ENCODE results near the gene RASAL2.
"Not testable (repeated sequence)": the region's sequence is repeated elsewhere in the genome, so short reads cannot be mapped to it uniquely, and the experiment has no call there.

Gene RASAL2

DNA sequence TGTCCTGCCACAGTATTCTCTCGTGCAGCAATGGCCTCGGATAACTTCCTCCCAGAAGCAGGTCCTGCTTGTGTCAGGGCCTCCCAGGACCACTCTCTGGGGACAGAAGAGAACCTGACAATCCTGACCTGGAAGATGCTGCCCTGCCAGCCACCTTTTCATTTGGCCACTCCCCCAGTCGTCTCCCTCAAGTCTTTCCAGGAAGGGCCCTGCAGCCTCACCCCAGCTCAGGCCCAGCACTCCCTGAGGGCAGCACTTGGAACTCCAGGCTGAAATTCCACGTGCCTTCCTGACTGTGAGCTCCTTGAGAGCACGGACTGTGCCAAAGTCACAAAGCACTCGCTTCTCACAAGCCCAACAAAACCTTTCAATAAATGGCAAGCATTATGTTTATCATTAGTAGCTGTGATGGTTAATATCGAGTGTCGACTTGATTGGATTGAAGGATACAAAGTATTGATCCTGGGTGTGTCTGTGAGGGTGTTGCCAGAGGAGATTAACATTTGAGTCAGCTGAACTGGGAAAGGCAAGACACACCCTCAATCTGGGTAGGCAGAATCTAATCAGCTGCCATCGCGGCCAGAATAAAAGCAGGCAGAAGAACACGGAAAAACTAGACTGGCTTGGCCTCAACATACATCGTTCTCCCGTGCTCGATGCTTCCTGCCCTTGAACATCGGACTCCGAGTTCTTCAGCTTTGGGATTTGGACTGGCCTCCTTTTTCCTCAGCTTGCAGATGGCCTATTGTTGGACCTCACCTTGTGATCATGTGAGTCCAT is 405.2 kb downstream of the RASAL2 start:
- H3K9me3 Mint-ChIP-seq: no peaks in the 10 kb centered on the region
- no peak overlapping the region for H3K27ac Mint-ChIP-seq
- H3K27me3 Mint-ChIP-seq: peaks cover 7% of the 10 kb centered on the region
- H3K36me3 Mint-ChIP-seq (ENCODE audit: low read depth): no peaks in the 10 kb centered on the region
- DNase-seq: no peak
- H3K4me1 Mint-ChIP-seq: no peaks in the 10 kb centered on the region
- no peak overlapping the region for H3K4me3 Mint-ChIP-seq
- no peak for ATAC-seq

DNA sequence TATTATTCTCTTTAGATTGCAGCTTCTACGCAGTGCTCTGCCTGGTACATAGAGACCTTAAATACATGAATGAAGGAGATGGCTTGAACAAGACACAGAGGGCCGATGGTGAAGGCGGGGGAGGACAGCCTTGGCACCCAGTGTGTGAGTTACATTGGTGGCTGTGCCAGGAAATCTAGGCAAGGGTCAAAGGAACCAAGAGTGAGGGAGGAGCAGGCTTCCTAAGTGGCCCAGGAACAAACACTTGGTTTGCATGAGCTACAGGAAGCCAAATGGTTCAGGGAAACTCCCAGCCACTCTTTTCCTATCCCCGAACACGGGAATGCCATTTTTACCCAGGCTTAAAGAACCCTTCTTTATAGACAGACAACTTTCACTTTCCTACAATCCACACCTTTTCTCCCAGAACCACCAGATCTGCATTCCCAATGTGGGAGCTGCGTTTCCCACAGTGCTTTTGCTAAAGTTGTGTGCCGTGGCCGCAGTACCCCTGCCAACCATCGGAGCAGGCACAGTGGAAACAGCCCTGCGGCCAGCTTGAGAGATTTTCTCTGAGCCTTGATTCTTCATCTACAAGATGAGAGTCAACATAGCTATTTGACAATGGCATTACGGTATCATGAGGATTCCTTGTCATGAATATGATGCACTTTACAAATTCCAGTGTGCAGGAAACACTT is 406.3 kb downstream of the RASAL2 start:
- ATAC-seq (no peak), DNase-seq (no peak)
- Mint-ChIP-seq H3K36me3 (ENCODE audit: low read depth) (no peaks in the 10 kb centered on the region), H3K4me1 (no peaks in the 10 kb centered on the region), H3K27me3 (peaks cover 7% of the 10 kb centered on the region), H3K27ac (no peak overlapping the region), H3K4me3 (no peak overlapping the region), H3K9me3 (no peaks in the 10 kb centered on the region)

DNA sequence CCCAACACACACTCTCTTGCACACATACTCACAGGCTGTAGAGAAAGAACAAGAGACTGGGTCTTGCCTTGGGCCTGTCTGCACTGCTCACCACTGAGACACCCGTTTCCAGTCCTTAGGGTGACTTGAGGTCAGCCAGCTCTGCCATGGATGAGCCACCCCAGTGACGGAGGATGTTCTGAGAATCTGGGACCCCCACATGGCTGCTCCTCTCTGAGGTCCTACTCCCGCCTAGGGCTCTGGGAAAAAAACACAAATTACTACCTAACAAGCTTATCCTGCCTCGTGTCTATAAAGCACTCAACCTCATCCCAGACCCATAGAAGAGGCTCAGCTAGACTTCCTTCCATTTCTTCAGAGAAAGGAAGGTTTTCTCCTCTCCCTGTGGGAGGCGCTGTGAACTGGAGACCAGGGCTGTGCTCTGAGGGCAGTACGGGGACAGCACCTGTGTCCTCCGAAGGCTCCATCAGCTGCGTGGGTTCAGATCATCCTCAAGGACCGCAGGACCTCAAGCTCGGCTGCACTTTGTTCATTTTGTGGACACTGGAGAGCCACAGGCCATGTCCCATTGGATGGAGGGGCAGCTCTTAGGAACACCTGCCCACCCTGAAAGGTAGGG is 407.1 kb downstream of the RASAL2 start:
- no peak overlapping the region for H3K27ac Mint-ChIP-seq
- no peak for ATAC-seq
- no peaks in the 10 kb centered on the region for H3K4me1 Mint-ChIP-seq
- peaks cover 7% of the 10 kb centered on the region for H3K27me3 Mint-ChIP-seq
- no peak overlapping the region for H3K4me3 Mint-ChIP-seq
- no peak for DNase-seq
- H3K36me3 Mint-ChIP-seq (ENCODE audit: low read depth): no peaks in the 10 kb centered on the region
- H3K9me3 Mint-ChIP-seq: no peaks in the 10 kb centered on the region

DNA sequence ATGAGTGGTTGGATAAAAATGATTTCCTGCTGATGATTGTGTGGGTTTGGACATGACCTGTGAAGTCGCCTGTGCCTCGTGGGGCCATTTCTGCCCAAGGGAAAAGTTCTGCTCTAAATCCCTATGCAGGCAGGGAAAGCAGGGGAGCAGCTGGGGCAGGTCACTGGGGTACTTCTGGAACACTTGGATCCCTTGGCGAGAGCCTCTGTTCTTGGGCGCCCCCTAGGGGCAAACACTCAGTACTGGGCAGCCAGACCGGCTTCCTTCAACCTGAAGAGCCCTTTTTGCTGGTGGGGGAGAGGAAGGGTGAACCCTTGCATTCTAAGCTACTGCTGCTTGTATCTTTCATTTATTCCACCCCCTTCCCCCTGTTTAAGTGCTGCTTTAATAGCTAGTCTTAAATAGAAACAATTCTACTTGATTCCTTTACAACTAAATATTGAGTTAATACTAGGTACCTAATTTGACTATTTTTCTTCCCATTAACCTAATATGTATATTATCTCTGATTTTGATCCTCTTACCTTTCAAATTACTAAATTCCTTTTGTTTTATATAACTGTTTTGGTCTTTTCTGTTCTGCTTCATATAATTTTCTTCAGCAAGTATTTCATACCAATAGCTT is 407.9 kb downstream of the RASAL2 start:
- no peak overlapping the region for H3K27ac Mint-ChIP-seq
- H3K36me3 Mint-ChIP-seq (ENCODE audit: low read depth): no peaks in the 10 kb centered on the region
- no peaks in the 10 kb centered on the region for H3K4me1 Mint-ChIP-seq
- DNase-seq (peak; percentile 75), ATAC-seq (peak; percentile 72)
- no peaks in the 10 kb centered on the region for H3K9me3 Mint-ChIP-seq
- H3K4me3 Mint-ChIP-seq: no peak overlapping the region
- peaks cover 7% of the 10 kb centered on the region for H3K27me3 Mint-ChIP-seq

DNA sequence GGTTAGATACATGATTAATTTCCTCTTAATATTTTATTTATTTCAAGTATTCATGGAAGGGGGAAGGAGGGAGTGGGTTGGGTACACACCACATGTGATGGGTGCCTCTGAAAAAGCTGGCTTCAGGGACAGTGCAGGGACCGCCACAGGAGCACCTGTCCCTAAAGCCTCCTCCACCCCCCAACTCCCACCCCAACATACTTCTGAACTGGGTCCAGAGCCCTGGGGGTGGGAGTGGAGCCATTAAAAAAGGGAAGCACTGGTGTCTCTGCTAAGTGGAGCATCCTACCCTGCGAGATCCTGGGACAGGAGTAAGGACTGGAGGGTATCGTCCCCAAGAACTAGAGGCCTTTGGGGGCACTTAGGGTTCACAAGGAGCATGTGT is 408.4 kb downstream of the RASAL2 start:
- DNase-seq: no peak
- Mint-ChIP-seq H3K4me3 (no peak overlapping the region), H3K27ac (no peak overlapping the region), H3K4me1 (no peaks in the 10 kb centered on the region), H3K27me3 (peaks cover 7% of the 10 kb centered on the region), H3K9me3 (no peaks in the 10 kb centered on the region), H3K36me3 (ENCODE audit: low read depth) (no peaks in the 10 kb centered on the region)
- no peak for ATAC-seq

DNA sequence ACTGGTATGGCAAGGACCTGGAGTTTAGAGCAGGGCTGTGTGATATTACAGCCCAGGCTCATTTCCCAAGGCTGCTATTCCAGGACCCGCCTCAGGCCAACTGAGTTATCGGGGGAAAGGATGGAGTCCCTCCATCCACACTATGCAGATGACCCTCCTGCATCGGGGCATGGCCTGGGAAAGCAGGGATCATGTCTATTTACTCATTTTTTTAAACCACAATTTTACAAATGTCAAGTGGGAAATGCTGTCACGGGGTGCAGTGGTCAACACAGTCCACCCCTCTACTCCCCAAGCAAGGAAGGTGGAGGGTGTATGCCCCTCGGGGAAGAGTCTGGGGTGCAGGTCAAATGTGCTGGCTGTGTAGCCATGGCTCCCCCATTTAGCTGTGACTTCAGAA is 409.0 kb downstream of the RASAL2 start:
- DNase-seq (no peak), ATAC-seq (no peak)
- peaks cover 7% of the 10 kb centered on the region for H3K27me3 Mint-ChIP-seq
- no peaks in the 10 kb centered on the region for H3K4me1 Mint-ChIP-seq
- no peaks in the 10 kb centered on the region for H3K36me3 Mint-ChIP-seq (ENCODE audit: low read depth)
- no peak overlapping the region for H3K27ac Mint-ChIP-seq
- H3K9me3 Mint-ChIP-seq: no peaks in the 10 kb centered on the region
- no peak overlapping the region for H3K4me3 Mint-ChIP-seq

DNA sequence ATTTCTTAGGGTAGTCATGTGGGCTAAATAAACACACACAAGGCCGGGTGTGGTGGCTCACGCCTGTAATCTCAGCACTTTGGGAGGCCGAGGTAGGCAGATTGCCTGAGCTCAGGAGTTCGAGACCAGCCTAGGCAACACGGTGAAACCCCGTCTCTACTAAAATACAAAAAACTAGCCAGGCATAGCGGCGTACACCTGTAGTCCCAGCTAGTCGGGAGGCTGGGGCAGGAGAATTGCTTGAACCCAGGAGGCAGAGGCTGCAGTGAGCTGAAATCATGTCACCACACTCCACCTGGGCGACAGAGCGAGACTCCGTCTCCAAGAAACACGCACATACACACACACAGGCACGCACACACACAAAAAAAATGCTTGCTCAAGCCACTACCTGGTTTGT is 409.4 kb downstream of the RASAL2 start:
- not testable (repeated sequence) for H3K36me3 Mint-ChIP-seq (ENCODE audit: low read depth); H3K9me3 Mint-ChIP-seq; H3K4me3 Mint-ChIP-seq; H3K4me1 Mint-ChIP-seq; H3K27me3 Mint-ChIP-seq; DNase-seq; ATAC-seq; H3K27ac Mint-ChIP-seq

DNA sequence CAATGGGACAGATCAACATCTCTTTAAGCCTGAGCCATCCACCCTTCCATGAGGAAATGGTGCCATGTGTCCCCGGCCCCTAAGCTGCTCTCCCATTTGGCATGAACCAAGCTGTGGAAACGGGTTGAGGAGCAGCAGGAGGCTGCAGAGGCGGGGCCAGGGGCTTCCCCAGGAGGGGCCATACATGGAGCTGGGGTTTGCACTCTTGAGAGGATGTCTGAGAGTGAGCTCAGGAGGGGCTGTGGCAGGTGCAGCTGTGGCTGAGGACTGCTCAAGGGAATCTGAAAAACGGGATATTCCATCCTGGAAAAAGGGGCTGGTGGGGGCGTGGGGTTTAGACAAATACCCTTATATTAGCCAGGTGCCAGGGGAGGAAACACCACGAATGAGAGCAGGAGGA is 409.9 kb downstream of the RASAL2 start:
- ATAC-seq: no peak
- Mint-ChIP-seq H3K9me3 (no peaks in the 10 kb centered on the region), H3K4me1 (no peaks in the 10 kb centered on the region), H3K27ac (no peak overlapping the region), H3K27me3 (peaks cover 7% of the 10 kb centered on the region), H3K36me3 (ENCODE audit: low read depth) (no peaks in the 10 kb centered on the region), H3K4me3 (no peak overlapping the region)
- no peak for DNase-seq

DNA sequence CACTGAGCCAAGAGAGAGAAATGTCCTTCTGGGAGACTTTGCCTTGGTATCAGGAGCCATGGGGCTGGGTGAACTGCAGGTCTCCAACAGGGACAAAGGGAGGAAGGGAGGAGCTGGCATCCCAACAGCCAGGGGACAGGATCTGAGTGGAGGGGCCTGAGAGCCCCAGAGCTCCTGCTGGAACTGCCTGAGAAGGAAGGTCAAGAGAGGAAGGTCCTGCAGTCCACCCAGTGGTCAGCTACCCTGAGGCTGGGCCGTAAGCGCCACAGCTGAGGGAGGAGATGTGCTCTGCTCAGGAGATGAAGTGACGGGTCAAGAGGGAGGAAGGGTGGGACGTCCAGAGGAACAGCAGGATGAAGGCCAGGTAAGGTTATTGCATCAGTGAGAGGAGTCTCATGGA is 410.4 kb downstream of the RASAL2 start:
- H3K4me3 Mint-ChIP-seq: no peak overlapping the region
- no peaks in the 10 kb centered on the region for H3K36me3 Mint-ChIP-seq (ENCODE audit: low read depth)
- H3K4me1 Mint-ChIP-seq: no peaks in the 10 kb centered on the region
- H3K27ac Mint-ChIP-seq: no peak overlapping the region
- DNase-seq (no peak), ATAC-seq (no peak)
- no peaks in the 10 kb centered on the region for H3K9me3 Mint-ChIP-seq
- H3K27me3 Mint-ChIP-seq: peaks cover 7% of the 10 kb centered on the region

DNA sequence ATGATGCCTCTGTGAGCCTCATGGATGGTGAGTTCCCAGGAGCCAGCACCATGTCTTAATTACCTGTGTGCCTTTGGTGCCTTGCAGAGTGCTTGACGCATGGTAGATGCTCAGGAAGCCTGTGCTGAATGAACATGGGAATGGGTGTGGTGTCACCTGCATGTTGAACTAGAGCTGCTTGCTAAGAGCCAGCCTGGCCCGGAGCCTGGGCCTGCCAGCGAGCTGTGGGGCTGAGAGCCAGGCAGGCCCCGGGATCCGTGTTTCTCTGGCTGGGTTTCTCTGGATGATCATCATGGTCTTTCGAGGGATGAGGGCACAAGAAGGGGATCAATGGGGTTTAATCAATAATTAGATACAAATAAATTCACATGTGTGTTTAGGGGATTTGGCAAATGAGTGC is 412.3 kb downstream of the RASAL2 start:
- no peaks in the 10 kb centered on the region for H3K36me3 Mint-ChIP-seq (ENCODE audit: low read depth)
- peaks cover 7% of the 10 kb centered on the region for H3K27me3 Mint-ChIP-seq
- H3K27ac Mint-ChIP-seq: no peak overlapping the region
- ATAC-seq: no peak
- no peak overlapping the region for H3K4me3 Mint-ChIP-seq
- no peaks in the 10 kb centered on the region for H3K9me3 Mint-ChIP-seq
- H3K4me1 Mint-ChIP-seq: no peaks in the 10 kb centered on the region
- DNase-seq: no peak

DNA sequence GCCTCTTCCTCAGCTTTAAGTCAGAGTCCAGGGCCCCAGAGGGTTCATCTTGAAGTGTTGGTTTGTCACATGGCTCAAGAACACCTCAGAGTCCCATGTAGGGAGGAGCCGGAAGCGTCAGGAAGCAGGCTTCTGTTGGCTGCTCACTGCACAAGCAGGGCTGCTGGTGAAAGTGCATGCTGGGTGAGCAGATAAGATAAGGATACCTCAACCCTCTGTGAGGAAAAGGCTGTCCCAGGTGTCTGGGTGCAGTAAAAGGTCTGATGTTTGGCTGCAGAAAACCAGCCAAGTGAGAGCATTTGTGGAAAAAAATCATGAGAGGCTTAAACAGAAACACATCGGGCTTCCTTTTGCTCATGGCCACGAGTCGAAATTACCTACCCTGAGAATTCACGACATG is 412.8 kb downstream of the RASAL2 start:
- Mint-ChIP-seq H3K4me3 (no peak overlapping the region), H3K27ac (no peak overlapping the region), H3K27me3 (peaks cover 6% of the 10 kb centered on the region), H3K4me1 (no peaks in the 10 kb centered on the region), H3K36me3 (ENCODE audit: low read depth) (no peaks in the 10 kb centered on the region), H3K9me3 (no peaks in the 10 kb centered on the region)
- DNase-seq (no peak), ATAC-seq (no peak)

DNA sequence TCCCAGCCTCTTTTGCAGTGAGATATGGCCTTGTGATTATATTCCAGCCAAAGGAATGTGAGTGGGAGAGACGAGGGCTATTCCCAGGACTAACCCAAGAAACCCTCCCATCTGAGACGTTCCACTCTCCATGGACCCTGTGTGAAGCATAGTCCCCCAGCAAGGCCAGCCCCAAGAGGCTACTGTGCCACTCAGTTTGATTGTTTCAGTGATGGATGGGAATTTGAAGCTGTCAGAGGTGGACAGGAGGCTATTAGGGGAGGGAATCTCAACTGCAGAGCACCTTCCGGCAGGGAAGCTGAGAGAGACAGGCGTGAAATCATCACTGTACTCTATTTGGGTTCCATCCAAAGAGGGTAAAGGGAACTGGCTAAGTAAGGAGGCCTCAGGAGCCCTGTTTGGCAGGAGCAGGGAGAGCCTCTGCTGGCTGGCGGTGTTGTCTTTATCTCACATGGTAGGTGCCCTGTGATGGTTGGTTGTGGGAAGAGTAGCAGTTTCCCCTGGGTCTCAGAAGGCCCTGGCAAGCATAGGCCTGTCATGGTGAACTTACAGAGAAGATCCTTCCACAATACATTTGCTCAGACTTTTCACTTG is 415.6 kb downstream of the RASAL2 start:
- H3K27ac Mint-ChIP-seq: no peak overlapping the region
- H3K4me1 Mint-ChIP-seq: no peaks in the 10 kb centered on the region
- DNase-seq (no peak), ATAC-seq (no peak)
- no peaks in the 10 kb centered on the region for H3K36me3 Mint-ChIP-seq (ENCODE audit: low read depth)
- H3K9me3 Mint-ChIP-seq: no peaks in the 10 kb centered on the region
- H3K4me3 Mint-ChIP-seq: no peak overlapping the region
- H3K27me3 Mint-ChIP-seq: no peaks in the 10 kb centered on the region

DNA sequence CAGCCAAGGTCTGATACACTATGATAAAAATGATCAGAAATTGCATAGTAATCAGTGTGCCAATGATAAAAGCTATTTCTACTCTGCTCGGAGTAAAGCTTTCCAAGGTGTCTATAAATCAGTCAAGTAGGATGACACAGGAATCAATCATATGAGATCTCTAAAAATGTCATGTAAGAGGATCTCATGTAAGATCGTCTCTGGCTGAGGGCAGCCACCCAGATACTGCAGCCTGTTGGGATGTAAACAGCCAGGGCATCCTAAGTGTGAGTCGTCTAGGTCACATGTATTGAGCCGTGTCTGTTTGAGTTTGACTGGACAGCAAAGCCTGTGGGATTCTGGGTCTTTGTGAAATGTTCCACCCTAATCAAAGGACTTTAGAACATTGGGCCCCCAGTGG is 416.3 kb downstream of the RASAL2 start:
- no peak for DNase-seq
- no peaks in the 10 kb centered on the region for H3K4me1 Mint-ChIP-seq
- H3K27me3 Mint-ChIP-seq: no peaks in the 10 kb centered on the region
- no peak overlapping the region for H3K4me3 Mint-ChIP-seq
- H3K36me3 Mint-ChIP-seq (ENCODE audit: low read depth): no peaks in the 10 kb centered on the region
- H3K9me3 Mint-ChIP-seq: no peaks in the 10 kb centered on the region
- H3K27ac Mint-ChIP-seq: no peak overlapping the region
- no peak for ATAC-seq

DNA sequence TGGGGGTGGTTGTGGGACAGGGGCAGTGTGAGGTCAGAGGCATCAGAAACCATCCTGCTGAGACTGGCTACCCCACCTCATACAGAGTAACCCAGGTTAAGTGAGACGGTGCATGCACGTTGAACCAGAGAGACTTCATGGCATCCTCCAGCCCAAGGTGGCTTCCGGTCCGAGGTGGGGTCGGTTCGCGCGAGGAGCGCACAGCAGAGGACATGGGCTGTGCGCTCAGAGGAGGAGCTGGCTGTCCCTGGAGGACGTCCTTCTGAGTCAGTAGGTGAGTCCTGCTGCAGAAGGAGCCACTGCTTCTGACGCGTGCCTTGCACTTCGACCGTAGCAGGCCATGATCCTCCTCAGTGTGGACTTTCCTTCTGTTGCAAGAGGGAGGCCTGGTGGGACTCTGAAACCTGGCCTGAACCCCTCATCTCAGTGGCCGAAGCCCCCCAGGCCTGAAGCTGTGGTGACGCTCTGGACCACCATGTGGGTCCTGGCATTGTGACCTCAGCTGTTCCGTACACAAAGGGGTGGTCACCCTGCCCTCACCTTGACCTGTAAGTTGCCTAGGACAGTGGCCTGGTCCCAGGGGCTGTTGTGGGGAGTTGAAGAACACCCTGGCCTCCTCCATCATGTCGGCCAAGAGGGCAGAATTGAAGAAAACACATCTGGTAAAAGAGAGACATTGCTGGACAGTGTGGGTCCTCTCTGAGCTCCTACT is 418.8 kb downstream of the RASAL2 start, which contains the start of gene TEX35:
Gene TEX35 (plus strand): TSS at position 544 of the 712 bp plus-strand sequence. CDS start 80 bp downstream, at position 624.
- DNase-seq: no peak
- no peaks in the 10 kb centered on the region for H3K9me3 Mint-ChIP-seq
- H3K27ac Mint-ChIP-seq: no peak within 1 kb of the TSS
- no peak for ATAC-seq
- H3K27me3 Mint-ChIP-seq: no peaks in the 10 kb centered on the region
- no peaks in the 10 kb centered on the region for H3K36me3 Mint-ChIP-seq (ENCODE audit: low read depth)
- H3K4me1 Mint-ChIP-seq: no peaks in the 10 kb centered on the region
- H3K4me3 Mint-ChIP-seq: no peak within 1 kb of the TSS
